Upper lobe of left lung (tissue), 4 donors: ENCODE results near the gene FBH1.
"Not testable (repeated sequence)": the region's sequence is repeated elsewhere in the genome, so short reads cannot be mapped to it uniquely, and the experiment has no call there.

Experiments used
- EP300 ChIP-seq, 4 donors: sonication (generic); formaldehyde crosslinking; IDR thresholded peaks; one replicate each; pipeline ENCODE4 v1.5.1; 2017; ENCODE audit warnings: antibody characterized with exemption in 4 of 4, control low read depth in 2 of 4
- TF ChIP-seq, protein P1 (sequence below), 6 experiments: fragments of 450-650 bp in 4 of 6; fragments of 200-600 bp in 2 of 6; sonication (generic) in 2 of 6; IDR thresholded peaks; one replicate each; pipeline ENCODE4 v1.5.1; 2016 to 2019; ENCODE audit warnings: antibody characterized with exemption in 6 of 6

DNA sequence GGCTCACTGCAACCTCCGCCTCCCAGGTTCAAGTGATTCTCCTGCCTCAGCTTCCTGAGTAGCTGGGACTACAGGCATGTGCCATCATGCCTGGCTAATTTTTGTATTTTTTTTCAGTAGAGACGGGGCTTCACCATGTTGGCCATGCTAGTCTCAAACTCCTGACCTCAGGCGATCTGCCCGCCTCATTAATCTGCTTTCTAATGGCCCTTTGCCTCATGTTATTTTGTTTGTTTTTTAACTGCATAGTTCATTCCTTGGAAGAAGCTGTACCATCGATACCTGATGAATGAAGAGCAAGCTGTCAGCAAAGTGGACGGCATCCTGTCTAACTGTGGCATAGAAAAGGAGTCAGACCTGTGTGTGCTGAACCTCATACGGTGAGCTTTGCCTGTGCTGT, 18.6 kb downstream of the FBH1 start:
- TF ChIP-seq, protein P1, sequence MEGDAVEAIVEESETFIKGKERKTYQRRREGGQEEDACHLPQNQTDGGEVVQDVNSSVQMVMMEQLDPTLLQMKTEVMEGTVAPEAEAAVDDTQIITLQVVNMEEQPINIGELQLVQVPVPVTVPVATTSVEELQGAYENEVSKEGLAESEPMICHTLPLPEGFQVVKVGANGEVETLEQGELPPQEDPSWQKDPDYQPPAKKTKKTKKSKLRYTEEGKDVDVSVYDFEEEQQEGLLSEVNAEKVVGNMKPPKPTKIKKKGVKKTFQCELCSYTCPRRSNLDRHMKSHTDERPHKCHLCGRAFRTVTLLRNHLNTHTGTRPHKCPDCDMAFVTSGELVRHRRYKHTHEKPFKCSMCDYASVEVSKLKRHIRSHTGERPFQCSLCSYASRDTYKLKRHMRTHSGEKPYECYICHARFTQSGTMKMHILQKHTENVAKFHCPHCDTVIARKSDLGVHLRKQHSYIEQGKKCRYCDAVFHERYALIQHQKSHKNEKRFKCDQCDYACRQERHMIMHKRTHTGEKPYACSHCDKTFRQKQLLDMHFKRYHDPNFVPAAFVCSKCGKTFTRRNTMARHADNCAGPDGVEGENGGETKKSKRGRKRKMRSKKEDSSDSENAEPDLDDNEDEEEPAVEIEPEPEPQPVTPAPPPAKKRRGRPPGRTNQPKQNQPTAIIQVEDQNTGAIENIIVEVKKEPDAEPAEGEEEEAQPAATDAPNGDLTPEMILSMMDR (IDR thresholded peaks at IDR 0.05): not testable (repeated sequence)
- not testable (repeated sequence) for TF ChIP-seq EP300 (IDR thresholded peaks at IDR 0.05)
